SK-N-SH (cell line): ENCODE data around the gene OCA2. TPM values are rescaled to one million over a fixed set of nuclear protein-coding genes. Genes with fewer than 3 reads are reported as not detected.

ENCODE experiments used
- CTCF ChIA-PET: fragments of 300-600, 350-600 bp; formaldehyde crosslinking; extraction: SDS; loops from one replicate; lab custom pipeline; 2021; lab: Yijun Ruan, JAX
- POLR2A ChIA-PET: fragments of 350-600 bp; sonication (Branson Sonifier 250); formaldehyde crosslinking; extraction: SDS; loops from one replicate; lab custom pipeline; 2020; ENCODE audit warnings: antibody characterized with exemption, inconsistent platforms; lab: Yijun Ruan, JAX
- DNase-seq: peaks from one replicate; pipeline ENCODE4 v3.0.0; 2012
- H2AFZ ChIP-seq: fragments of 200-600 bp; sonication (generic); 2 replicates; pipeline ENCODE4 v1.8.1; 2016; ENCODE audit warnings: antibody characterized with exemption, mild to moderate bottlenecking, low read depth
- H3F3A ChIP-seq: fragments of 200-600 bp; sonication (generic); replicated peaks from 2 replicates; pipeline ENCODE3; 2016; ENCODE audit warnings: antibody characterized with exemption, mild to moderate bottlenecking; ENCODE audit not compliant: insufficient read depth
- H3K27ac ChIP-seq, 2 experiments: fragments of 200-500 bp in 1 of 2; fragments of 200-600 bp in 1 of 2; sonication (Bioruptor generic) in 1 of 2; sonication (generic), shearing (Covaris generic) in 1 of 2; 2 replicates each; pipeline versions ENCODE4 v1.5.1 to v1.6.1; 2014 to 2016; ENCODE audit warnings: low read depth in 2 of 2, inconsistent platforms in 1 of 2, low read length in 1 of 2, mild to moderate bottlenecking in 1 of 2, mixed read lengths in 1 of 2
- H3K27me3 ChIP-seq: fragments of 200-600 bp; sonication (generic), shearing (Covaris generic); 2 replicates; pipeline ENCODE4 v1.6.1; 2016; ENCODE audit warnings: mixed run types; ENCODE audit not compliant: insufficient read depth
- H3K36me3 ChIP-seq, 2 experiments: fragments of 200-500 bp in 1 of 2; fragments of 200-600 bp in 1 of 2; sonication (Bioruptor generic) in 1 of 2; sonication (generic) in 1 of 2; replicated peaks in 1 of 2; 2 replicates each; pipeline versions ENCODE3 to v1.5.1; 2014 to 2016; ENCODE audit warnings: low read length in 1 of 2, mild to moderate bottlenecking in 1 of 2; ENCODE audit not compliant: insufficient read depth in 2 of 2, control insufficient read depth in 1 of 2
- H3K4me1 ChIP-seq, 2 experiments: fragments of 200-500 bp in 1 of 2; fragments of 200-600 bp in 1 of 2; sonication (Bioruptor generic) in 1 of 2; sonication (generic), shearing (Covaris generic) in 1 of 2; 2 replicates each; pipeline versions ENCODE4 v1.5.1 to v1.6.1; 2014 to 2016; ENCODE audit warnings: low read depth in 1 of 2, low read length in 1 of 2, mixed run types in 1 of 2; ENCODE audit not compliant: insufficient read depth in 2 of 2, control insufficient read depth in 1 of 2
- H3K4me2 ChIP-seq: fragments of 200-600 bp; sonication (generic), shearing (Covaris generic); 2 replicates; pipeline ENCODE4 v1.6.1; 2017; ENCODE audit warnings: mixed run types
- H3K4me3 ChIP-seq, 2 experiments: fragments of 200-500 bp in 1 of 2; fragments of 200-600 bp in 1 of 2; sonication (Bioruptor generic) in 1 of 2; sonication (generic), shearing (Covaris generic) in 1 of 2; 2 replicates each; pipeline versions ENCODE4 v1.5.1 to v1.8.1; 2014 to 2016; ENCODE audit warnings: low read depth in 2 of 2, inconsistent platforms in 1 of 2, low read length in 1 of 2, mild to moderate bottlenecking in 1 of 2, mixed read lengths in 1 of 2, moderate library complexity in 1 of 2
- H3K79me2 ChIP-seq: fragments of 200-600 bp; sonication (generic); 2 replicates; pipeline ENCODE4 v1.8.1; 2017; ENCODE audit warnings: mild to moderate bottlenecking; ENCODE audit not compliant: insufficient read depth
- H3K9ac ChIP-seq: fragments of 200-600 bp; sonication (generic); 2 replicates; pipeline ENCODE4 v1.6.1; 2017; ENCODE audit warnings: mixed run types
- H3K9me2 ChIP-seq: fragments of 200-600 bp; sonication (generic); 2 replicates; pipeline ENCODE4 v1.6.1; 2017; ENCODE audit warnings: mixed run types
- H3K9me3 ChIP-seq: fragments of 200-600 bp; sonication (generic); 2 replicates; pipeline ENCODE4 v1.6.1; 2017; ENCODE audit warnings: mixed run types, mild to moderate bottlenecking, moderate library complexity
- H4K20me1 ChIP-seq: fragments of 200-600 bp; sonication (generic); 2 replicates; pipeline ENCODE4 v1.6.1; 2017; ENCODE audit warnings: mild to moderate bottlenecking, mixed run types; ENCODE audit not compliant: insufficient read depth
- ELF1 ChIP-seq: IDR thresholded peaks from 2 replicates; pipeline ENCODE4 v1.4.0; 2012
- FOXJ3 ChIP-seq: sonication (generic); formaldehyde crosslinking; IDR thresholded peaks from 2 replicates; pipeline ENCODE4 v1.5.1; 2020; ENCODE audit warnings: mild to moderate bottlenecking, missing genetic modification reagents
- MAX ChIP-seq: IDR thresholded peaks from 2 replicates; pipeline ENCODE4 v1.4.0; 2012; ENCODE audit warnings: low read depth
- PBX3 ChIP-seq: IDR thresholded peaks from 2 replicates; pipeline ENCODE4; 2012
- RFX5 ChIP-seq: IDR thresholded peaks from 2 replicates; pipeline ENCODE4 v1.6.1; 2012; ENCODE audit warnings: mild to moderate bottlenecking, improper control_type of control experiment, low read length
- RXRA ChIP-seq: IDR thresholded peaks from 2 replicates; pipeline ENCODE4 v1.4.0; 2012; ENCODE audit warnings: low read depth, mild to moderate bottlenecking, borderline replicate concordance
- SMC3 ChIP-seq: IDR thresholded peaks from 2 replicates; pipeline ENCODE4 v1.6.1; 2012; ENCODE audit warnings: low read depth, low read length, improper control_type of control experiment
- TAF1 ChIP-seq: IDR thresholded peaks from 2 replicates; pipeline ENCODE4 v1.6.1; 2012; ENCODE audit warnings: low read depth, mild to moderate bottlenecking, low read length, moderate library complexity, borderline replicate concordance
- TCF12 ChIP-seq: IDR thresholded peaks from 2 replicates; pipeline ENCODE4 v1.4.0; 2012
- USF1 ChIP-seq: IDR thresholded peaks from 2 replicates; pipeline ENCODE4 v1.4.0; 2012; ENCODE audit warnings: low read depth, borderline replicate concordance
- WGBS: methylation state at CpG from one replicate; pipeline ENCODE4 v1.1.6; 2017; ENCODE audit warnings: low lambda C conversion rate; 5-methylcytosine and 5-hydroxymethylcytosine counted together
- polyA plus RNA-seq, 3 experiments: library from polyadenylated mRNA; depleted of rRNA; stranded (reverse); fragments of >200 nt; gene quantifications; 2 replicates each; pipeline ENCODE4 v1.2.3, GENCODE V29; 2012
- TF ChIP-seq, protein P1 (sequence below): IDR thresholded peaks from 2 replicates; pipeline ENCODE4 v1.4.0; 2012; ENCODE audit warnings: low read depth, borderline replicate concordance

Gene OCA2
- polyA plus RNA-seq, 1 of the 3 experiments (the other 2 are of a cell fraction) = 0.16 TPM

- TF ChIP-seq USF1 = no peak
- no peak for TF ChIP-seq FOXJ3
- no peak for TF ChIP-seq TAF1
- no peak for TF ChIP-seq RXRA
Observed at GRCh38 chr15:28079313-28079969, 19.7 kb downstream of the OCA2 start (continued).

GRCh38 chr15:28078191-28078719 is 20.9 kb downstream of the OCA2 start:
- H3K9me2 ChIP-seq = no peaks in the 10 kb centered on the region
- H2AFZ ChIP-seq = no peak overlapping the region
- no CpG with 5 or more reads among the region's 1 CpG for WGBS
- POLR2A ChIA-PET = no interaction called here
- no peaks in the 10 kb centered on the region for H3K4me1 ChIP-seq
- no peaks in the 10 kb centered on the region for H4K20me1 ChIP-seq
- no peak overlapping the region for H3K4me3 ChIP-seq
- no peaks in the 10 kb centered on the region for H3K27me3 ChIP-seq
- no peaks in the 10 kb centered on the region for H3F3A ChIP-seq
- TF ChIP-seq MAX = no peak
- TF ChIP-seq, protein P1, sequence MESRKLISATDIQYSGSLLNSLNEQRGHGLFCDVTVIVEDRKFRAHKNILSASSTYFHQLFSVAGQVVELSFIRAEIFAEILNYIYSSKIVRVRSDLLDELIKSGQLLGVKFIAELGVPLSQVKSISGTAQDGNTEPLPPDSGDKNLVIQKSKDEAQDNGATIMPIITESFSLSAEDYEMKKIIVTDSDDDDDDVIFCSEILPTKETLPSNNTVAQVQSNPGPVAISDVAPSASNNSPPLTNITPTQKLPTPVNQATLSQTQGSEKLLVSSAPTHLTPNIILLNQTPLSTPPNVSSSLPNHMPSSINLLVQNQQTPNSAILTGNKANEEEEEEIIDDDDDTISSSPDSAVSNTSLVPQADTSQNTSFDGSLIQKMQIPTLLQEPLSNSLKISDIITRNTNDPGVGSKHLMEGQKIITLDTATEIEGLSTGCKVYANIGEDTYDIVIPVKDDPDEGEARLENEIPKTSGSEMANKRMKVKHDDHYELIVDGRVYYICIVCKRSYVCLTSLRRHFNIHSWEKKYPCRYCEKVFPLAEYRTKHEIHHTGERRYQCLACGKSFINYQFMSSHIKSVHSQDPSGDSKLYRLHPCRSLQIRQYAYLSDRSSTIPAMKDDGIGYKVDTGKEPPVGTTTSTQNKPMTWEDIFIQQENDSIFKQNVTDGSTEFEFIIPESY = no peak
- no peak for TF ChIP-seq TCF12
- no peak for TF ChIP-seq ELF1
- TF ChIP-seq, all 33 proteins: peak for 0
- Histone ChIP-seq H3K9ac (no peak overlapping the region), H3K36me3 (no peaks in the 10 kb centered on the region), H3K9me3 (no peaks in the 10 kb centered on the region), H3K79me2 (no peaks in the 10 kb centered on the region), H3K27ac (no peak overlapping the region), H3K4me2 (no peak overlapping the region)
- CTCF ChIA-PET = interaction anchor here (0.9 kb wide), 1 partner anchor 21 kb away, joined by 3 read pairs; the partner anchor contains the start of gene OCA2
- no peak for DNase-seq

DNA sequence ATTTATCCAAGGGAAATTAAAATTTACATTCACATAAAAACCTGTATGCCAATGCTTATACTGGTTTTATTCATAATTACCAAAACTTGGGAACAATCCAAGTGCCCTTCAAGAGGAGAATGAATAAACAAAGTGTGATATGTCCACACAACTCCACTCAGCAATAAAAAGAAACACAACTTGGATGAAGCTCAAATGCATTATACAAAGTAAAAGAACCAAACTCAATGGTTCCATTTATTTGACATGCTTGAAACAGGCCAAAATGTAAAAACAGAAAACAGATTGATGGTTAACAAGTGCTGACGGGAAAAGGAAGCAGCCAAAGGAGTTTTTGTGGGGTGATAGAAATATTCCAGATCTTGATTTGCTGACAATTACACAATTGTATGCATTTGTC is 23.5 kb downstream of the OCA2 start:
- Histone ChIP-seq H3K9me3 (no peaks in the 10 kb centered on the region), H3K79me2 (no peaks in the 10 kb centered on the region), H3K4me3 (no peak overlapping the region), H4K20me1 (no peaks in the 10 kb centered on the region), H3K4me1 (no peaks in the 10 kb centered on the region), H3K4me2 (no peak overlapping the region), H3K9ac (no peak overlapping the region), H3F3A (no peaks in the 10 kb centered on the region), H3K36me3 (no peaks in the 10 kb centered on the region), H3K27ac (no peak overlapping the region), H3K9me2 (no peaks in the 10 kb centered on the region), H3K27me3 (no peaks in the 10 kb centered on the region), H2AFZ (no peak overlapping the region)
- ChIA-PET POLR2A (no interaction called here), CTCF (interaction anchor here (1.2 kb wide), 1 partner anchor 50 kb away, joined by 3 read pairs; no protein-coding TSS in a partner anchor)
- TF ChIP-seq MAX = no peak
- TF ChIP-seq RFX5 = no peak
- TF ChIP-seq SMC3 = no peak
- no peak for TF ChIP-seq PBX3
- 73% methylated on average over 1 of the region's 1 CpG for WGBS
- no peak for DNase-seq
